Measurements from ENCODE around the gene TECR.

Gene TECR

DNA sequence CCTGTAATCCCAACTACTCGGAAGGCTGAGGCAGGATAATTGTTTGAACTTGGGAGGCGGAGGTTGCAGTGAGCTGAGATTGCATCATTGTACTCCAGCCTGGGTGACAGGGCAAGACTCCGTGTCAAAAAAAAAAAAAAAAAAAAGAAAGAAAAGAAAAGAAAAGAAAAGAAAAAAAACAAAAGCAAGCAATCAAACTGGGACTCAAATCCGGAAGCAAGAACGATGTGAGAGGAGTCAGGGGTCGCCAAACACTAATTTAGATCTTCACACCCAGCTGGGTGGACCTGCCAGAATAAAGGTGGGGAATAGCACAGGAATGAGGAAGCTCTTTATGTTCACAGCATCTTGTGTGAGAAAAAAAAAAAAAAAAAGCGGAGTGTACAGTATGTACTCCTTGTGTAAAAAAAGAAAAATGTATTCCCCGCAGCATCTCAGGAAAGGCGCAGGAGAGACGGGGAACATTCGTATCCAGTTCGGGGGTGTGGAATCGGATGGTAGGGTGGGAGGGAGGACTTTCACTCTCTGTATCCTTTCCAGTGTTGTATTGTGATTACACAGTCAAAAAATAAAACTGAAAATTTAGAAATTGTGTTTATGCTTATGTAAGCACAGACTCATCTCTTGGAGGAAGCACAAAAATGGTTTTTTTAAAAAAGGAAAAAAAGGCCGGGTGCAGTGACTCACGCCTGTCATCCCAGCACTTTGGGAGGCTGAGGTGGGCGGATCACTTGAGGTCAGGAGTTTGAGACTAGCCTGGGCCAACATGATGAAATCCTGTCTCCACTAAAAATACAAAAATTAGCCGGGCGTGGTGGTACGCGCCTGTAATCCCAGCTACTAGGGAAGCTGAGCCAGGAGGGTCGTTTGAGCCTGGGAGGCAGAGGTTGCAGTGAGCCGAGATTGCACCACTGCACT is 18.8 kb upstream of the TECR start:
- DNase-seq = no peak

DNA sequence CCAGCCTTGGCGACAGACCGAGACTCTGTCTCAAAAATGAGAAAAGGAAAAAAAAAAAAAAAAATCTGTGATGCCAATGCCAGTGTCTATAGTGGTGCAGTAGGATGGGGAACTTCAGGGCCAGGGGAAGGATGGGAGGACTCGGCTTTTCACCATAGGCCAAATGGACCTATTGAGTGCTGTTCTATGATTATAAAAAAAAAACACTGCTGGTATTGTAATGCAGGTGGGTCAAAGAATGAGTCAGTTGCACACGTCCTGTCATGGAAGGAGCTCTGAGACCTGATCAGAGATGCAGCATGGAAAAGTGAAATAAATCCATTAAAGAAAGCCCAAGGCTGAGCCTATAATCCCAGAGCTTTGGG is 18.2 kb upstream of the TECR start:
- DNase-seq = no peak

DNA sequence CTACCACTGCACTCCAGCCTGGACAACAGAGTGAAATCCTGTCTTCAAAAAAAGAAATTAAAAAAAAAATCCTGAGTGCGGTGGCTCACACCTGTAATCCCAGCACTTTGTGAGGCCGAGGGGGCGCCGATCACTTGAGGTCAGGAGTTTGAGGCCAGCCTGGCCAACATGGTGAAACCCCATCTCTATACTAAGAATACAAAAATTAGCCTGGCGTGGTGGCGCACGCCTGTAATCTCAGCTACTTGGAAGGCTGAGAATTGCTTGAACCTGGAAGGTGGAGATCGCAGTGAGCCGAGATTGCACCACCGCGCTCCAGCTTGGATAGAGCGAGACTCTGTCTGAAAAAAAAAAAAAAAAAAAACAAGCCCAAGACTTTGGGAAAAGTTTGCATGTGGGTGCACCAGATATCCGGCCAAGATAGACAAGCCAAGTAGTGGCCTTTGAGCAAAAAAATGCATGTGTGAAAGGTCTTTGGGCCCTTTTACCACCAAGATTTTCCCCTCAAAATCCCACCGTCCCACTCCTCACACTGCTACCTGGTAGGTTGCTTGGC is 16.9 kb upstream of the TECR start:
- no peak for DNase-seq

DNA sequence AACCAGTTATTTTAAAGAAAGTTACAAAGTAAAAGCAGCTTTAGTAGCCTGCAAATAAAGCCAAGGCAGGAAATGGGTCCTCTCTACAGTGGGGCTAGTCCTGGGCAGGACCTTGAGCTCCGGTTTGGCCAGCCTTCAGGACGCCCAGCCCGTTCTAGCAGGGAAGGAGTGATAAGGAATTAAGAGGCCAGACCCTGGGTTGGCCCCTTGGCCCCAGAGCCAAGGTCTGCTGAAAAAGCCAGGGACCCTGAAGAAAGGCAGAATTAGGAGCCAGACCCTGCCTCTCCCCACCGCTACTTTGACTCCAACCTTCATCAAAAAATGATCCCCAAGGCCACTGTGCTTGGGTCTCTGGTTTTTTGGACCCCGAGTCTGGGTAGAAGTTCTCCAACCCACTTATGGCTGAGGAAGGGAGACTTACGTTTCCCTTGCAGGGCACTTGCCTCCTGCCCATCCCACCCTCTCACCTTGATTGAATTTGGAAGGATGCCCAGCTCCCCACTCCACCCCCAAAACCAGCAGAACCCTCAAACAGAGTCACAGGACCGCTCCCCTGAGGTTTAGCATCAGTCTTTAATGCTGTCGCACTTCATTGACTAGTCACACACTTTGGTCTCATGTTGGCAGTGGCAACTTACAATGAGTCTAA is 15.1 kb upstream of the TECR start:
- no peak for DNase-seq

DNA sequence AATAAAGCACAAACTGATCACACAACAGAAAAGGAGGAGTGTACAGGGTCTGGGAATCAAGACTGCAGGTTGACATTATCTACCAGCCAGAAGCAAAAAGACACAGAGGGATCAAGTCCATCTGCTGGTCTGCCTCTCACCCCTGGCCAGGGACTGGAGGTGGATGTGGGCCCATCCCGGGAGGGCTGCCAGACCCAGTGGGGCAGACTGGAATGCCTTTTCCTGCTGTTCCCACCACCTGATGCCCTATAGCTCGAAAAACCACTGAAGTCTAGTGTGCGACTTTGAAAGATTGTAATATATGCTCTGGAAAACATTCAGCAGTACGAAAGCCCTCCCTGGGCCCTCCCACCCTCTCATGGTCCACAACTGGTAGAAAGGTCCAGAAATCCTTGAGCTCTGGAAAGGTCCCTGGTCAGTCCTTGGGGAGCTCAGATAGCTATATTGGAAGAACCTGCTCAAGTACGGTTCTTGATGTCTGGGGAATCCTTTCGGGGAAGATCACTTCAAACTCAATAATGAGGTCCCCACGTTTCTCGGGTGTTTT is 13.8 kb upstream of the TECR start:
- DNase-seq = no peak

DNA sequence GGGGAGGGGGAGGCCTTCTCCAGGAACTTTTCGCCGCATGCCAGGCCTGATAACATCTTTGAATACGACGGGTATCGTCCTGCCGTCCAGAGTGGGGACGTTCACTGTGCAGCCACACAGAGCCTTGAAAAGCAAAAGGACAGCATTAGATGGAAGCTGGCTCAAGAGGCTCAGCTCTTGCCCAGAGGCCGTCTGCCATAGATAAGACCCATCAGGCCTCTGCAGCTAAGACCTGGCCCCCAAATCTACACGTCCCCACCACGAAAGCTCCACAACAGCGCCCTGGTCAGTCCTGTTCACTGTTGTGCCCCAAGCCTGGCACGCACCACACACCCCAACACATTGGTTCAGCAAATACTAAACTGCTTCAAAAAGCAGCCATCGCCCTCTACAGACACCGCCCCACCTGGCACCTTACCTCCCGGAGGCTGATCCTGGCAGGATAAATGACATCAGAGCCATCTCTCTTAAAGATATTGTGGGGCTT is 13.3 kb upstream of the TECR start:
- no peak for DNase-seq

DNA sequence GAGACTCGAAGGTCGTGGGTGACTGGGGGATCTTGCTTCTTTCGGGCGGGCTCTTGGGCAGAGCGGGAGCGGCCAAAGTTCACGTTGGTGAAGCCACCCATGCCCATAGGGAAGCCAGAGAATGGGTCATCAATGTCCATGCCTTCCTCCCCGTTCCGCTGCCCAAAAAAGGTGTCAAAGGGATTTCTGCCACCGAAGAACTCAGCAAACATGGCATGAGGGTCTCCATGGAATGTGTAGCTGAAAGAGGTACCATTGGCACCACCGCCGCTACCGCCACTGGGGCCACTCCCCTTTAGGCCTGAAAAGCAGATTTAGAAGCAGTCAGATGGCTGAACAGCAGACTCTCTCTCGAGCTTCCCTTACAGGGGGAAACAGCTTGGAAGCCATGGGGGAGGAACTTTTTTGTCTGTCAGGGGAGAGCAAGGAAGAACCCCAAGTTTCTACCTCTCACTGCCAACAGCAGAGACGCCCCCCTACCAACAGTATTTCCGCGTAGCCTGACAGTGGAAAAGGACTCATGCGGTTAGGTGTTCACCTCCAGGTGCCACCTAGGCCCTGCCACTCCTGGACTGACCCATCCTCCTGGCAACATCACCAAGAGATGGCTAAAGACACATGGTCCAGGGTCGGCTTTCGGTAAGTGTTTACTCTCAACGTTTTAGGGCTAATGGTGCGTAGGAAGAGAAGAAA is 12.5 kb upstream of the TECR start:
- no peak for DNase-seq

DNA sequence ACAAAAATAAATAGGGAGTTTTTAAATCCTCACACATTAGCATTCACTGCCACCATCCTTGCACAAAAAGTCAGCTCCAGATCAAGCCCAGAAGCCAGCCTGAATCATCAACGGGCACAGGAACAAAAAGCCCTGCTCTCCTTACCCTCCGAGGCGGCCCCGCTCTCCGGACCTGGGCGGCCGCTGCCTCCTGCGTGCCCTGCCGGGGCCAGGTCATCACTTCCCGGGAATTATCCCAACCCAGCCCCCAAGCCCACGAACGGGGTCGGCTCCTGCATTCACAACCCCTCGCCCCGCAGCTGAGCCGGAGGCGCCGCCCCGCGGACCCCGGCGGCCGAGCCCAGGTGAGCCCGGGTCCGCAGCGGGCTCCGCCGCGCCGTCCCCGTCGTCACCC is 12.0 kb upstream of the TECR start:
- peak; percentile 38 for DNase-seq

DNA sequence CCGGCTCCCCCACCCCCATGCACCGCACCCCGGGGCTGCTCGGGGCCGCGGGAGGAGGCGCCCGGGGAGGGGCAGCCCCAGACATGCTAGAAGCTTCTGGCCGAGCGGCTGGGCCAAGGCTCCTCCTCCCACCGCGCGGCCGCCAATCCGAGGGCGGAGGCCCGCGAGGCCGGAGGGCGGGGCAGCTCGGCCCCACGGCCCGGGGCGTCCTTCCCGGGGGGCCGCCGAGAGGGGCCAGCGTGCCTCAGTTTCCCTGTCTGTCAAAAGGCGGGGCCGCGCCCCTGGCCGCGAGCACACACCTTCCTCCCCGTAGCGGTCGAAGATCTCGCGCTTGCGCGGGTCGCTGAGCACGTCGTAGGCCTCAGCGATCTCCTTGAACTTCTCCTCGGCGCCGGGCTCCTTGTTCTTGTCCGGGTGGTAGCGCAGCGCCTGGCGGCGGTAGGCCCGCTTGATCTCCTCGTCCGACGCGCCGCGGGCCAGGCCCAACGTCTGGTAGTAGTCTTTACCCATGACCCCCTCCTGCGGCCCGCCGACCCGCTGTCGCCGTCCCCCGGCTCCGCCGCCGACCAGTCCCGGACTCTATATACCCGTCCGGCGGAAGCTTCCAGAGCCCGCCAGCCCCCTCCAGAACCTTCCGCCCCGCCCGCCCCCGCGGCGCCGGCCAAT is 11.4 kb upstream of the TECR start, which contains the start of gene DNAJB1:
DNAJB1 (minus strand) TSS at position 558 of the 666 bp plus-strand sequence; CDS start at position 510, 48 bp downstream.
- no peak for DNase-seq

DNA sequence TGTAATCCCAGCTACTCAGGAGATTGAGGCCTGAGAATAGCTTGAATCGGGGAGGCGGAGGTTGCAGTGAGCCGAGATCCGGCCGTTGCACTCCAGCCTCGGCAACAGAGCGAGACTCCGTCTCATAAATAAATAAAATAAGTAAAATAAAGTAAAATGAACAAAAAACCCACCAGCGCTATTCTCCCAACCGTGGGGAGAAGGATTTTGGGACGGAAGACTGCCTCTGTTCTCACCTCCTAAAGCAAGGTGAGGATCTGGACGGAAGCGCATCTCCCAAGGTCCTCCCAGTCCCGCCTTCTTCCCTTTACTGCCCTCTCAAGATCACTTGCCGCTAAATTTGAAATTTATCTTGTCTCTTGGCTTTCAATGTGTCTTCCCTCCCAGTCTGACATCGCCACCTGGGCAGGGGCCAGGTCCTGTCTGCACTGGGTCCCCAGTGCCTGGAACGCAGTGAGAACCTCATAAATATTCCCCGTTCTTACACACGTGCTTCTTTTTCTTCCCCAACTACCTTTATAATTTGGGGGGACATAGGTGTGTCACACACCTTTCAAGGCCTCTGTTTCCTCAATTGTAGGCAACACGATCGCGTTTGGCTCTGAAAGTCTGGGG is 10.0 kb upstream of the TECR start:
- DNase-seq = no peak

DNA sequence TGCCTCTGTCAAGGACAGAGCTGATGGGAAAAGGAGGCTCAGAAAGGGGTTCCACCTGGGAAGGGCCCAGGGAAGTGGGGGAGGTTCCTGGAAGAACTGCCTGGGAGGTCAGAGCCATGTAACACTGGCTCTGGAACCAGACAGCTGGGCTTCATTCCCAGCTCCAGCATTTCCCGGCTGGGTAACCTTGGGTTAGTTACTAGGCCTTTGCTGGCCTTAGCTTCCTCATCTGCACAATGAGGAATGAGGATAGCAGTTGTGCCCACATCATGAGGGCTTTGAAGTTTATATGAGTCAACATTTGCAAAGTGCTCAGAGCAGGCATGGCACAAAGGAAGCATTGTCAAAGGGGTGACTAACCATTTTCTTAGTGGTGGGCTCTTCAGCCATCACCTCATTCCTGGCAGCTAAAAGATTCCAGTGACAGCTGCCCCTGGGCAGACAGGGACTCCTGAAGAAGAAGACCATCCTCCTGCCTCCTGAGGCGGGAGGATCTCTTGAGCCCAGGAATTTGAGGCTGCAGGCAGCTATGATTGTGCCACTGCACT is 9.5 kb upstream of the TECR start:
- DNase-seq = peak; percentile 40

DNA sequence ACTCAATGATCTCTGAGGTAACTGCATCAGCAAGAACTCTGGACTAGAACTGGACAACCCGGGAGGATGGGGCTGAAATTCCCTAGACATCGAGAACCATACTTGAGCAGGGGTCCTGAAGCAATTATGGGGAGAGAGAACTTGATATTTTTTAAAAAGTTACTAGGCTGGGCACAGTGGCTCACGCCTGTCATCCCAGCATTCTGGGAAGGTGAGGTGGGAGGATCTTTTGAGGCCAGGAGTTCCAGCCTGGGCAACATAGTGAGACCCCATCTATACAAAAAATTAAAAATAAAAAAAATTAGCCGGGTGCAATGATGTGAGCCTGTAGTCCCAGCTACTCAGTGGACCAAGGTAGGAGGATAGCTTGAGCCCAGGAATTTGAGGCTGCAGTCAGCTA is 8.9 kb upstream of the TECR start:
- DNase-seq = no peak

DNA sequence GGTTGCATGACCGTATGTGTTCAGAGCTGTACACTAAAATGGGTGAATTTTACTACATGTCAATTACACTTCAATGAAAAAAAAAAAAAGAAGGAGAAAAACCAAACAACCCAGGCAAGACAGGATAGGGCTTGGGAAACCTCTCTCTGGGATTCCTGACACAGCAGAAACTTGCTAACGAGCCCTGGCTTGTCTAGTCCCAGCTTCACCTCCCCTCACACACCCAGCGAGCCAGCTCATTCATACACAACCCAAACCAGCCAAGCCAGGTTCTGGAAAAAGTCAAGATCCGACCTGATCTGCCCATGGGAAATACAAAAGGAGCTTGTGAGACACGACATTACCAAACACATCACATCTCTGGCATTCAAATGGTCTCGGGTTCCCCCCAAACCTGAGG is 3.7 kb upstream of the TECR start:
- no peak for DNase-seq

DNA sequence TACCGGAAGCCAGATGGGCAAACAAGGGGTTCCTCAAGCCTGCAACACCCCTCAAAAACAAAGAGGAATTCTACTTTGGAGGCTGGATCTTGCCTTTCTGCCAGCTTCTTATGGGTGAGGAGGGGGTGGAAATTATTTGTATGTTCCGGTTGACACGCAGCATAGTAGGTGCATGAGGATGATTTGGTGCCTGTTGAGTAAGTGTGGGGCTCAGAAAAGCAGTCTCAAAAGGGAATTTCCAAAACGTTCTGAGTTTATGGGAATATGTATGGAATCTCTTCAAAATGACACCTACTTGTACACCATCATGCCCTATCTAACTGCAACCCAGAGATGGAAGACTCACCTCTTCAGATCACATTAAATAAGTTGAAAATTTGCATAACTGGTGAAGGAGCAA is 3.0 kb upstream of the TECR start:
- DNase-seq = no peak

DNA sequence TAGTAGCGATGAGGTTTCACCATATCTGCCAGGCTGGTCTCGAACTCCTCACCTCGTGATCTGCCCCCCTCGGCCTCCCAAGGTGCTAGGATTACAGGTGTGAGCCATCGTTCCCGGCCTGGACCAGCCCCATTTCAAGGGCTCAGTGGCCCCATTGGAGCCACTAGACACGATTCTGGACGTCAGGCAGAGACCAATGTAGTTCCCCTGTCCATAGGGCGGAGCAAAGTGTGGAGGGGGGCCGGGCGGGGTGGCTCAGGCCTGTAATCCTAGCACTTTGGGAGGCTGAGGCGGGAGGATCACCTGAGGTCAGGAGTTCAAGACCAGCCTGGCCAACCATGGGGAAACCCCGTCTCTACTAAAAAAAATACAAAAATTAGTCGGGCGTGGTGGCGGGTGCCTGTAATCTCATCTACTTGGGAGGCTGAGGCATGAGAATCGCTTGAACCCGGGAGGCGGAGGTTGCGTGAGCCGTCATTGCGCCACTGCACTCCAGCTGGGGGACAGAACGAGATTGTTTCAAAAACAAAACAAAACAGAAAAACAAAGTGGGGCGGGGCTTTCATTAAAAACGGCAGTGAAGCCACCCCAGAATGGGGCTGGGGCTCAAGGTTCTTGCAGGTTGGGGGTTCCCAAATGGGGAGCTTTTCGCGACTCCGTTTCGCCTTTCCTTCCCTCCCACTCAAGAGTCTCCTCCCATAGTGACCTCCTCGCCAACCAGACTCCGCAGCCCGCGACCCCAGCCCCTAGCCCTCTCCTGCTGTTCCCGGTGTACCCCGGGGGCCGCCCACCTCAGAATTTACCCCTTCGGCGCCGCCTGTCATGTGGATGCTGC is 758 bp upstream of the TECR start:
- no peak for DNase-seq

DNA sequence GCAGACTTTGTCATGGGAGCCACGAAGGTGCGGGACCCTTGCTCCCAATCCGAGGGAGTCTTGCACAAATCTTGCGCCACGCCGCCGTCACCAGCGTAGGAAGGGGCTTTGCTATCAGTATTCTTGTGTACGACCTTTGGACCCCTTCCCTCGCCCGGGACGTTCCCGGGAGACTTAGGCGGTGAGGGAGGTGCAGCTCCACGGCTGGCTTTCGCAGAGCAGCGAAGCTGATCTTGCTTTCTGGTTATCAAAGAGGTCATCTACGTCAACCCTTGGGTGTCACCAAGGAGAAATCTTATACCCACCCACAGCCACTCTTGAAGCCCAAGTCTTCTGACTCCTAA is 583 bp downstream of the TECR start:
- no peak for DNase-seq

DNA sequence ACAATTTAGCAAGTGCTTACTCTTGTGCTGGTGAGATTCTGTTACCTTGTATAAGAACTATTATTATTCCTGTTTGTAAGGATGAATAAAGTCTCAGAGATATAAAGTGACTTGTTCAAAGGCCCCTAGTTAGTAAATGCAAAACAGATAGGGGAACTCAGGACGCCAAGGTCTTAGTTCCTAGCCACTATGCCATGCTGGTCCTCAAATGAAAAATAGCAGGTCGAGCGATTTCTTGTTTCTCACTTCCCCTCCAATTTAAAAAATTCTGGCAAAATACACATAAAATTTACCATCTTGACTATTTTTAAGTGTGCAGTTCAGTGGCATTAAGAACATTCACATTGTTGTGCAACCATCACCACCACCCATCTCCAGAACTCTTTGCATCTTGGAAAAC is 1.1 kb downstream of the TECR start:
- DNase-seq = no peak

DNA sequence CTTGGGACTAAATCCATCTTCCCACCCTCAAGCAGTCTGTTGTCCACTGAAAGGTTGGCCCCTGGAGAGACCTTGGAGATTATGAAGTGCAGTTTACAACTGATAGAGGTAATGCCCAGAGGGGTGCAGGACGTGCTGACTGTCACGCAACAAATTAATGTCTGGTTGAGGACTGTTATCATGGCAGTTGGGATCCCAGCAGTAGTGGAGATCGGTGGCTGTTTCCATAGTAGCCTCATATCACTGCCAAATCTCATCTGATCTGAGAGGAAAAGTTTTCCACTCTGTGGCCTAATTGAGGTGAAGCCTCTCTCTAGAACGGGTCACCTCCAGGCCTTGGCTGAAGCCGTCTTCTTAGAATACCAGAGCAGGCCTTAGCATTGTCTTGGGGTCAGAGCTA is 4.1 kb downstream of the TECR start:
- DNase-seq = no peak

DNA sequence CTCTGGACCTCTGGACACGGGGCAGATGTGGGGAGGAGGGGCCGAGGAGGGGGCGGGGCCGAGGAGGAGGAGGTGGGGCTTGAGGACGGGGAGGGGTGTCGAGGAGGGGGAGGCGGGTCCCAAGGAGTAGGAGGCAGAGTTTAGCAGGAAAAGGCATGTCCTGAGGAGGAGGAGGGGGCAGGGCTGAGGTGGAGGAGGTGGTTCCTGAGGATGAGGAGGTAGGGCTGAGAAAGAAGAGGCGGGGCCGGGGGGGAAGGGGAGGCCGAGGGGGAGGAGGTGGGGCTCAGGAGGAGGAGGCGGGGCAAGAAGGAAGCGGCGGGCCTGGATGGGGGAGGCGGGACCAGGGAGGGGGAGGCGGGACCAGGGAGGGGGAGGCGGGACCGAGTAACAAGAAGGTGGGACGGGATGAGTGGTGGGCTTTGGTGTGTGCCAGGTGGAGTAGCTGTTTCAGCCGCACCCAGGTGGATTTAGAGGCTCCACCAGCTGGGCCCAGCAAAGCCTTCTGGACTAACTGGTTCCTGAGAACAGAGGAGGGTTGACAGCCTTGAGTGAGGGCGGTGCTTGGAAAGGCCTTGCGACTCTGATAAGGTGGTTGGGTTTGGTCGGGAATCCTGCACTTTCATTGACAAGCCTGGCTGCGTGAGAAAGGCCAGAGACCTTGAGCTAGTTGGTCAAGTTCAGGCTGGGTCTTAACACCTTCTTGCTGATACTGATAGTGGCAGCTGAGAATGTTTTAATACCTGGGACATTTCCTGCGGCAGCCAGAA is 7.7 kb downstream of the TECR start:
- peak; percentile 45 for DNase-seq

Data from activated T-cell treated with anti-CD3 and anti-CD28 coated beads, Interleukin-2, amount 50 U/mL, for 1 hour (primary cell).